Measurements from ENCODE around the gene GAMT. TPM values are rescaled to one million over a fixed set of nuclear protein-coding genes. Genes with fewer than 3 reads are reported as not detected.

GAMT gene
- total and polyA plus RNA-seq, 2 donors (not counting 1 experiment from before 2014, with no cell fraction given), result 20.0 to 44.1 TPM

GRCh38 chr19:1366296-1366695 lies 35.0 kb downstream of the GAMT start:
- Histone ChIP-seq H3K79me2 (ENCODE audit: control insufficient read depth, insufficient read depth, low read length) (peaks cover 2% of the 10 kb centered on the region), H3K4me1 (ENCODE audit: control insufficient read depth, extremely low read depth, insufficient read depth, low read length) (peaks cover 12% of the 10 kb centered on the region), H3K9ac (ENCODE audit: insufficient read depth, low read length) (no peak overlapping the region), H3K27ac (ENCODE audit: insufficient read depth, low read length) (no peak overlapping the region), H3K4me3 (replicated peaks in 1 of 4; ENCODE audit: control extremely low read depth in 1 of 4, insufficient read depth in 1 of 4, low read depth in 3 of 4, low read length in 4 of 4) (no peak overlapping the region), H3K4me2 (ENCODE audit: extremely low read depth, insufficient read depth, low read length) (no peak overlapping the region), H3K36me3 (ENCODE audit: control insufficient read depth, insufficient read depth, low read length) (peaks cover 36% of the 10 kb centered on the region), H2AFZ (ENCODE audit: low read length) (no peak overlapping the region), H4K20me1 (ENCODE audit: control insufficient read depth, extremely low read depth, insufficient read depth, low read length) (no peaks in the 10 kb centered on the region), H3K27me3 (ENCODE audit: control insufficient read depth, insufficient read depth, low read length) (no peaks in the 10 kb centered on the region), H3K9me3 (ENCODE audit: control insufficient read depth, insufficient read depth, low read depth, low read length) (no peaks in the 10 kb centered on the region)
- DNase-seq (ENCODE audit: low read depth in 2 of 2), result no peak
- no peak for TF ChIP-seq EZH2 (IDR thresholded peaks at IDR 0.05; ENCODE audit: low read length, missing control alignments)
- TF ChIP-seq, protein P1, sequence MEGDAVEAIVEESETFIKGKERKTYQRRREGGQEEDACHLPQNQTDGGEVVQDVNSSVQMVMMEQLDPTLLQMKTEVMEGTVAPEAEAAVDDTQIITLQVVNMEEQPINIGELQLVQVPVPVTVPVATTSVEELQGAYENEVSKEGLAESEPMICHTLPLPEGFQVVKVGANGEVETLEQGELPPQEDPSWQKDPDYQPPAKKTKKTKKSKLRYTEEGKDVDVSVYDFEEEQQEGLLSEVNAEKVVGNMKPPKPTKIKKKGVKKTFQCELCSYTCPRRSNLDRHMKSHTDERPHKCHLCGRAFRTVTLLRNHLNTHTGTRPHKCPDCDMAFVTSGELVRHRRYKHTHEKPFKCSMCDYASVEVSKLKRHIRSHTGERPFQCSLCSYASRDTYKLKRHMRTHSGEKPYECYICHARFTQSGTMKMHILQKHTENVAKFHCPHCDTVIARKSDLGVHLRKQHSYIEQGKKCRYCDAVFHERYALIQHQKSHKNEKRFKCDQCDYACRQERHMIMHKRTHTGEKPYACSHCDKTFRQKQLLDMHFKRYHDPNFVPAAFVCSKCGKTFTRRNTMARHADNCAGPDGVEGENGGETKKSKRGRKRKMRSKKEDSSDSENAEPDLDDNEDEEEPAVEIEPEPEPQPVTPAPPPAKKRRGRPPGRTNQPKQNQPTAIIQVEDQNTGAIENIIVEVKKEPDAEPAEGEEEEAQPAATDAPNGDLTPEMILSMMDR (conservative IDR thresholded peaks at IDR 0.05 in 1 of 2, IDR thresholded peaks at IDR 0.05 in 1 of 2; ENCODE audit: low read depth in 1 of 2, low read length in 2 of 2), result no peak

GRCh38 chr19:1365319-1366269 lies 35.7 kb downstream of the GAMT start:
- H3K79me2 ChIP-seq (ENCODE audit: control insufficient read depth, insufficient read depth, low read length), result peaks cover 2% of the 10 kb centered on the region
- peaks cover 14% of the 10 kb centered on the region for H3K4me1 ChIP-seq (ENCODE audit: control insufficient read depth, extremely low read depth, insufficient read depth, low read length)
- H2AFZ ChIP-seq (ENCODE audit: low read length), result no peak overlapping the region
- H3K9me3 ChIP-seq (ENCODE audit: control insufficient read depth, insufficient read depth, low read depth, low read length), result no peaks in the 10 kb centered on the region
- H3K27me3 ChIP-seq (ENCODE audit: control insufficient read depth, insufficient read depth, low read length), result no peaks in the 10 kb centered on the region
- DNase-seq (ENCODE audit: low read depth in 2 of 2), result peak in 1 of 2 donors; percentile 30
- no peak overlapping the region for H3K9ac ChIP-seq (ENCODE audit: insufficient read depth, low read length)
- no peak for TF ChIP-seq EZH2 (IDR thresholded peaks at IDR 0.05; ENCODE audit: low read length, missing control alignments)
- TF ChIP-seq, protein P1 (conservative IDR thresholded peaks at IDR 0.05 in 1 of 2, IDR thresholded peaks at IDR 0.05 in 1 of 2; ENCODE audit: low read depth in 1 of 2, low read length in 2 of 2), result no peak
- H3K4me3 ChIP-seq (replicated peaks in 1 of 4; ENCODE audit: control extremely low read depth in 1 of 4, insufficient read depth in 1 of 4, low read depth in 3 of 4, low read length in 4 of 4), result no peak overlapping the region
- H3K36me3 ChIP-seq (ENCODE audit: control insufficient read depth, insufficient read depth, low read length), result peaks cover 32% of the 10 kb centered on the region
- H3K4me2 ChIP-seq (ENCODE audit: extremely low read depth, insufficient read depth, low read length), result no peak overlapping the region
- H4K20me1 ChIP-seq (ENCODE audit: control insufficient read depth, extremely low read depth, insufficient read depth, low read length), result no peaks in the 10 kb centered on the region
- no peak overlapping the region for H3K27ac ChIP-seq (ENCODE audit: insufficient read depth, low read length)

DNA sequence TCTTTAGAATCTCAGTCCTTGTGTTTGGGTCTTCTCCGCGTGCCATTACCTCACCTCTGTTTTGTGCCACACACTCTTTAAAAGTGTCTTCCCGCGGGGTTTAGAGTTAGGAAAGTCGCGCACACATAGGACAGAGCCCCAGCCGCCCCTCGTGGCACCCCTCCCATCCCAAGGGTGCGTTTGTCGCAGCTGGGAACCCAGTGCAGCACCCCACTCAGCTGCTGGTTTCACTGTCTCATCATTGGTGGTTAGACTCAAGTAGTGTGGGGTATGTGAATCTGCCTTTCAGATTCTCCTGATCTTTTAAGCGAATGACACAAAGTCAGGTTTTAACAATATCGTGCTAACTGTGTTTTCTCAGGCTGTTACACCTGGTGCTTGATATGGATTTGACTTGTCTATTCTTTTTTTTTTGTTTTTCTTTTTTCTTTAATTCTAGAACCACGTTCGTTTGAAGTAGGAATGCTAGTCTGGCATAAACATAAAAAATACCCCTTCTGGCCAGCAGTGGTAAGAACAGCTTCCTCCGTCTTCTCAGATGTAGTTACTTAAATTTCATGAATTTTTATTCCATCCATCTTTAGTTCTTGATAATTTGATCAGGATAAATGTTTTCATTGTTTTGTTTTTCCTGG lies 37.2 kb downstream of the GAMT start:
- DNase-seq (ENCODE audit: low read depth in 2 of 2), result no peak

More for the DNA sequence above, 37.2 kb downstream of the GAMT start:
- Histone ChIP-seq H3K27me3 (ENCODE audit: control insufficient read depth, insufficient read depth, low read length) (no peaks in the 10 kb centered on the region), H3K9ac (ENCODE audit: insufficient read depth, low read length) (no peak overlapping the region), H3K36me3 (ENCODE audit: control insufficient read depth, insufficient read depth, low read length) (peaks cover 34% of the 10 kb centered on the region), H3K4me1 (ENCODE audit: control insufficient read depth, extremely low read depth, insufficient read depth, low read length) (peaks cover 19% of the 10 kb centered on the region), H3K4me2 (ENCODE audit: extremely low read depth, insufficient read depth, low read length) (no peak overlapping the region), H3K9me3 (ENCODE audit: control insufficient read depth, insufficient read depth, low read depth, low read length) (no peaks in the 10 kb centered on the region), H3K4me3 (replicated peaks in 1 of 4; ENCODE audit: control extremely low read depth in 1 of 4, insufficient read depth in 1 of 4, low read depth in 3 of 4, low read length in 4 of 4) (no peak overlapping the region), H3K79me2 (ENCODE audit: control insufficient read depth, insufficient read depth, low read length) (peaks cover 2% of the 10 kb centered on the region), H3K27ac (ENCODE audit: insufficient read depth, low read length) (no peak overlapping the region), H4K20me1 (ENCODE audit: control insufficient read depth, extremely low read depth, insufficient read depth, low read length) (no peaks in the 10 kb centered on the region), H2AFZ (ENCODE audit: low read length) (no peak overlapping the region)
- no peak for TF ChIP-seq EZH2 (IDR thresholded peaks at IDR 0.05; ENCODE audit: low read length, missing control alignments)
- TF ChIP-seq, protein P1 (conservative IDR thresholded peaks at IDR 0.05 in 1 of 2, IDR thresholded peaks at IDR 0.05 in 1 of 2; ENCODE audit: low read depth in 1 of 2, low read length in 2 of 2), result peak; percentile 24 to 27
